ENCODE results near the gene SPG21.

GRCh38 chr15:65033659-65034269 lies 44.0 kb upstream of the SPG21 start:
- no peak for TF ChIP-seq ZNF223 (tag by site-specific recombination; IDR thresholded peaks at IDR 0.05)
- TF ChIP-seq BCL6B (tag by site-specific recombination; IDR thresholded peaks at IDR 0.05): no peak
- TF ChIP-seq CTCF (tag by site-specific recombination; IDR thresholded peaks at IDR 0.05): 0 out of 2 replicates have a peak, but pooled peaks have one; percentile 8
- TF ChIP-seq ZNF391 (tag by site-specific recombination; IDR thresholded peaks at IDR 0.05; ENCODE audit: borderline replicate concordance, low read depth): no peak
- no peak for TF ChIP-seq ZNF274 (IDR thresholded peaks at IDR 0.05; ENCODE audit: low read length)
- TF ChIP-seq ZNF274 (tag by site-specific recombination; IDR thresholded peaks at IDR 0.05; ENCODE audit: borderline replicate concordance): no peak
